Tibial nerve (tissue), 4 donors: ENCODE results near the gene HMGA1. TPM values are rescaled to one million over a fixed set of nuclear protein-coding genes. Genes with fewer than 3 reads are reported as not detected.

ENCODE experiments used
- DNase-seq, 2 donors: peaks; one replicate each; pipeline ENCODE4 v3.0.0-alpha.2; 2019; ENCODE audit warnings: low spot score in 2 of 2
- H3K27ac ChIP-seq, 4 donors: fragments of 200-600 bp; sonication (generic) in 3 of 4; one replicate each; pipeline ENCODE4 v1.5.1; 2017 to 2019; ENCODE audit warnings: mild to moderate bottlenecking in 1 of 4
- H3K27me3 ChIP-seq, 2 donors: fragments of 200-600 bp; sonication (generic) in 1 of 2; one replicate each; pipeline versions ENCODE4 v1.5.1 to v1.6.0; 2017 to 2019
- H3K36me3 ChIP-seq, 3 donors: fragments of 200-600 bp; sonication (generic); one replicate each; pipeline ENCODE4 v1.5.1; 2018 to 2019
- H3K4me1 ChIP-seq, 4 donors: fragments of 200-600 bp; sonication (generic) in 3 of 4; one replicate each; pipeline ENCODE4 v1.5.1; 2017 to 2019
- H3K4me3 ChIP-seq, 4 donors: fragments of 200-600 bp; sonication (generic) in 3 of 4; one replicate each; pipeline ENCODE4 v1.5.1; 2017 to 2019; ENCODE audit warnings: mild to moderate bottlenecking in 1 of 4, moderate library complexity in 1 of 4
- H3K9me3 ChIP-seq, 4 donors: fragments of 200-600 bp; sonication (generic) in 3 of 4; one replicate each; pipeline ENCODE4 v1.5.1; 2017 to 2019
- EP300 ChIP-seq, 2 donors: sonication (generic); formaldehyde crosslinking; IDR thresholded peaks; one replicate each; pipeline ENCODE4 v1.6.1; 2017; ENCODE audit warnings: antibody characterized with exemption in 2 of 2, mild to moderate bottlenecking in 1 of 2
- POLR2A ChIP-seq, 2 donors: fragments of 450-650 bp; IDR thresholded peaks; one replicate each; pipeline ENCODE4 v1.6.1; 2017; ENCODE audit warnings: antibody characterized with exemption in 2 of 2, mild to moderate bottlenecking in 2 of 2, moderate library complexity in 2 of 2
- WGBS, 2 donors: methylation state at CpG; one replicate each; pipeline ENCODE4 v1.1.5; 2018; 5-methylcytosine and 5-hydroxymethylcytosine counted together
- total RNA-seq, 4 donors: library from RNA; depleted of rRNA; stranded (reverse); fragments of >200 nt; gene quantifications; one replicate each; pipeline ENCODE4 v1.1.0, GENCODE V29; 2016
- TF ChIP-seq, protein P1 (sequence below), 5 experiments: fragments of 200-600 bp in 3 of 5; fragments of 450-650 bp in 2 of 5; sonication (generic) in 3 of 5; IDR thresholded peaks; one replicate each; pipeline ENCODE4 v1.5.1; 2016 to 2019; ENCODE audit warnings: antibody characterized with exemption in 5 of 5, mild to moderate bottlenecking in 3 of 5, moderate library complexity in 2 of 5

HMGA1 gene
- total RNA-seq, 4 donors from 2014 or later = 6.5 to 32.7 (median 7.8) TPM

GRCh38 chr6:34272013-34272926 is 35.6 kb downstream of the HMGA1 start:
- TF ChIP-seq, protein P1, sequence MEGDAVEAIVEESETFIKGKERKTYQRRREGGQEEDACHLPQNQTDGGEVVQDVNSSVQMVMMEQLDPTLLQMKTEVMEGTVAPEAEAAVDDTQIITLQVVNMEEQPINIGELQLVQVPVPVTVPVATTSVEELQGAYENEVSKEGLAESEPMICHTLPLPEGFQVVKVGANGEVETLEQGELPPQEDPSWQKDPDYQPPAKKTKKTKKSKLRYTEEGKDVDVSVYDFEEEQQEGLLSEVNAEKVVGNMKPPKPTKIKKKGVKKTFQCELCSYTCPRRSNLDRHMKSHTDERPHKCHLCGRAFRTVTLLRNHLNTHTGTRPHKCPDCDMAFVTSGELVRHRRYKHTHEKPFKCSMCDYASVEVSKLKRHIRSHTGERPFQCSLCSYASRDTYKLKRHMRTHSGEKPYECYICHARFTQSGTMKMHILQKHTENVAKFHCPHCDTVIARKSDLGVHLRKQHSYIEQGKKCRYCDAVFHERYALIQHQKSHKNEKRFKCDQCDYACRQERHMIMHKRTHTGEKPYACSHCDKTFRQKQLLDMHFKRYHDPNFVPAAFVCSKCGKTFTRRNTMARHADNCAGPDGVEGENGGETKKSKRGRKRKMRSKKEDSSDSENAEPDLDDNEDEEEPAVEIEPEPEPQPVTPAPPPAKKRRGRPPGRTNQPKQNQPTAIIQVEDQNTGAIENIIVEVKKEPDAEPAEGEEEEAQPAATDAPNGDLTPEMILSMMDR (IDR thresholded peaks at IDR 0.05) = no peak
- TF ChIP-seq EP300 (IDR thresholded peaks at IDR 0.05) (no peak), POLR2A (IDR thresholded peaks at IDR 0.05) (no peak)
- 78 to 88% methylated on average over 13 of the region's 13 CpGs for WGBS, 2 donors
- H3K4me1 ChIP-seq = no peaks in the 10 kb centered on the region
- no peak for DNase-seq
- H3K27ac ChIP-seq = no peak overlapping the region
- H3K36me3 ChIP-seq = no peaks in the 10 kb centered on the region
- H3K9me3 ChIP-seq = no peaks in the 10 kb centered on the region
- H3K27me3 ChIP-seq = no peaks in the 10 kb centered on the region
- no peak overlapping the region for H3K4me3 ChIP-seq

- TF ChIP-seq EP300 (IDR thresholded peaks at IDR 0.05) = peak in 1 of 2 donors; percentile 64
- no peak for TF ChIP-seq POLR2A (IDR thresholded peaks at IDR 0.05)
- Histone ChIP-seq H3K27ac (no peak overlapping the region), H3K27me3 (no peaks in the 10 kb centered on the region), H3K4me1 (no peaks in the 10 kb centered on the region), H3K36me3 (peaks cover 0 to 4% (median 0%) of the 10 kb centered on the region in 3 donors), H3K9me3 (no peaks in the 10 kb centered on the region), H3K4me3 (no peak overlapping the region)
- no peak for DNase-seq
- 52 to 75% methylated on average over 3 of the region's 3 CpGs for WGBS, 2 donors
Observed at GRCh38 chr6:34273242-34273805, 36.7 kb downstream of the HMGA1 start.

GRCh38 chr6:34274129-34274528 is 37.5 kb downstream of the HMGA1 start:
- Histone ChIP-seq H3K36me3 (peaks cover 0 to 11% (median 0%) of the 10 kb centered on the region in 3 donors), H3K4me3 (no peak overlapping the region), H3K4me1 (peaks cover 0 to under 1% (median 0%) of the 10 kb centered on the region in 4 donors), H3K27ac (no peak overlapping the region), H3K27me3 (no peaks in the 10 kb centered on the region), H3K9me3 (no peaks in the 10 kb centered on the region)
- TF ChIP-seq, protein P1 (IDR thresholded peaks at IDR 0.05) = no peak
- TF ChIP-seq POLR2A (IDR thresholded peaks at IDR 0.05) (no peak), EP300 (IDR thresholded peaks at IDR 0.05) (no peak)
- DNase-seq = no peak
- 88 to 96% methylated on average over 1 of the region's 1 CpG for WGBS, 2 donors

- no peaks in the 10 kb centered on the region for H3K9me3 ChIP-seq
- WGBS, 2 donors = 95 to 98% methylated on average over 3 of the region's 3 CpGs
- H3K4me3 ChIP-seq = no peak overlapping the region
- DNase-seq = no peak
- H3K4me1 ChIP-seq = peaks cover 0 to 6% (median 0%) of the 10 kb centered on the region in 4 donors
- no peak overlapping the region for H3K27ac ChIP-seq
- H3K36me3 ChIP-seq = peaks cover 0 to 22% (median 0%) of the 10 kb centered on the region in 3 donors
- H3K27me3 ChIP-seq = no peaks in the 10 kb centered on the region
- no peak for TF ChIP-seq POLR2A (IDR thresholded peaks at IDR 0.05)
- no peak for TF ChIP-seq EP300 (IDR thresholded peaks at IDR 0.05)
- TF ChIP-seq, protein P1 (IDR thresholded peaks at IDR 0.05) = no peak
Observed at GRCh38 chr6:34275128-34275804, 38.6 kb downstream of the HMGA1 start.

DNA sequence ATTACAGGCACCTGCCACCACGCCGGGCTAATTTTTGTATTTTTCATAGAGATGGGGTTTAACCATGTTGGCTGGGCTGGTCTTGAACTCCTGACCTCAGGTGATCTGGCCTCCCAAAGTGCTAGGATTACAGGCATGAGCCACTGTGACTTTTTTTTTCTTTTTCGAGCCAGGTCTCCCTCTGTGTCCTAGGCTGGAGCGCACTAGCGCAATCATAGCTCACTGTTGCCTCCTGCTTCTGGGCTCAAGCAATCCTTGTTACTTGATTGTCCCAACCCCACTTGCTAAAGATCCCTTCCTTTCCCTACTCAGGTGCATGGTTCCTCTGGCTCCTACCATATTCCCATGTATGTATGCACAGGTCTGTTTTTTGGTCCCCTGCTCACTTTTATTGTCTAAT is 39.5 kb downstream of the HMGA1 start:
- Histone ChIP-seq H3K4me3 (no peak overlapping the region), H3K9me3 (no peaks in the 10 kb centered on the region), H3K27me3 (no peaks in the 10 kb centered on the region), H3K36me3 (peaks cover 0 to 24% (median 0%) of the 10 kb centered on the region in 3 donors), H3K27ac (no peak overlapping the region), H3K4me1 (peaks cover 0 to 6% (median 0%) of the 10 kb centered on the region in 4 donors)
- TF ChIP-seq, protein P1 (IDR thresholded peaks at IDR 0.05) = no peak
- DNase-seq = no peak
- 82 to 88% methylated on average over 5 of the region's 5 CpGs for WGBS, 2 donors
